ENCODE data around the gene FAM184B.
A peak's percentile ranks its signal among the peaks of the same experiment; 100 is the strongest.

FAM184B gene

GRCh38 chr4:17781300-17782287 is at the start of gene FAM184B:
Gene FAM184B, minus strand, starts transcription at chr4:17781621. Its CDS starts 322 bp downstream, at chr4:17781299.
- DNase-seq = no peak

DNA sequence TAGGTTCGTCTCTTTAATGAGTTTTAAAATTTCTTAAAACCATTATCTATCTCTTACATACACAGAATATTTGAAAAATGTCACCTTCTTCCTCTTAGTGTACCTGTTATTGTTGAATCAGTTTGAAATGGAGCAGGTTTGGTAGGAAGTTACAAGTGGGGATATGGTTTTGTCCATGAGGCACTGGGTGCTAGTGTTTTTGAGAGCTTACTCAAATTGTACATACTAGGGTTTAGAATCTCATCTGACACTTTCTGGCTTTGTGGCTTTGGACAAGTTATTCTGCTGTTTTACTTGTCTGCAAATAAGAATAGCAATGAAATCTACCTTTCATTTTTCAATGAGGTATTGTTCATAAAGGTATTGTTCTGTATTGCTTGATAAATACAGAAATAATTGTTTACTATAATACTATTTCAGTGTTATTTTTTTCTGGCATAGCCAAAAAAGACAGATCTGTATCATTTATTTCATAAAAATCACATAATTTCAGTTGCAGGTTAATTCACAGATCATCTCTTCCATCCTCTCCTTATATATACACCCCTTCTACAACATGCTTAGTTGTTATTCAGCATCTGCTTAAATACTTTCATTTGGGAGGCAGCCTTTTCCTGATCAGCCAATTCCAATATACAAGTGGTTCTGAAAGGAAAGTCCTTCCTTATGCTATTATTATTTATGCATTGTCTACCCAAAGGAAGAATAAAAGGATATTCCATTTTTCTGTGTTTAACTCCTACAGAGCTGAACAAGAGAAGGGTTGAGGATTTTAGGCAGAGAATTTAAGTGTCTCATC is 42.6 kb upstream of the FAM184B start:
- DNase-seq = no peak

DNA sequence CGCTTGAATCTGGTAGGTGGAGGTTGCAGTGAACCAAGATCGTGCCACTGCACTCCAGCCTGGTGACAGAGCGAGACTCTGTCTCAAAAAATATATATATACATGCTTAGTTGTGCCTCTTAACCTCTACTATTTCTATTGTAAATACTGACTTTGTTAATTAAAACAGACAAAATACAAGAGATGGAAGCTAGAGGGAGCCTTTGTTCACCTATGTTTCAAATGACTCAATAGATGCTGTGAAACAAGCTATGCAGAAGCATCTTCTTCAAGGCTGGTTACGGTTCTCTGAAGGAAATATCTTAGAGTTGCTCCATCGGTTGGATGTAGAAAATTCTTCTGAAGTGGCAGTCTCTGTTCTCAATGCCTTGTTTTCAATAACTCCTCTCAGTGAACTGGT is 35.6 kb upstream of the FAM184B start:
- peak; percentile 46 to 78 for DNase-seq

DNA sequence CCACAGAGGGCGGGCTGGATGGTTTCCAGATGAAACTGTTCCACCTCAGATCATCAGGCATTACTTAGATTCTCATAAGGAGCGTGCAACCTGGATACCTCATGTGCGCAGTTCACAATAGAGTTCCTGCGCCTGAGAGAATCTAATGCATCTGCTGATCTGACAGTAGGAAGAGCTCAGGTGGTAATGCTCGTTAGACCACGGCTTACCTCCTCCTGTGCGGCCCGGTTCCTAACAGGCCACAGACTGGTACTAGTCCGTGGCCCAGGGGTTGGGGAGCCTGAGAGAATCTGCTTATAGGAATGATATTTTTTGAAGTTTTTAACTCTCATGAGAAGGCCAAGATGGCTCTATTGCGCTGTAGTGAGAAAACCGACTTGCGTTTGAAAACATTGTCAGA is 34.7 kb upstream of the FAM184B start:
- no peak for DNase-seq

- DNase-seq = no peak
Observed at GRCh38 chr4:17814140-17814539, 32.7 kb upstream of the FAM184B start.

DNA sequence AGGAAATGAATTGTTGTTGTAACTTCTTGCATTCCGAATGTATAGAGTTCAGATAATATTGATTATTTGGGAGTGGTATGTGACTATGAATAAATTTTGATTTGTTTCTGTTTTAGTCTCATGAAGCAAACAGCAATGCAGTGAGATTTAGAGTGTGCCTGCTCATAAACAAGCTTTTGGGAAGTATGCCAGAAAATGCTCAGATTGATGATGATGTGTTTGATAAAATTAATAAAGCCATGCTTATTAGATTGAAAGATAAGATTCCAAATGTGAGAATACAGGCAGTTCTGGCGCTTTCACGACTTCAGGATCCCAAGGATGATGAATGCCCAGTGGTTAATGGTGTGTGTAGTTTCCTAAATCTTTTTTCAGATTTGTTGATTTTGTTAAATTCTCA is 31.4 kb upstream of the FAM184B start:
- no peak for DNase-seq

DNA sequence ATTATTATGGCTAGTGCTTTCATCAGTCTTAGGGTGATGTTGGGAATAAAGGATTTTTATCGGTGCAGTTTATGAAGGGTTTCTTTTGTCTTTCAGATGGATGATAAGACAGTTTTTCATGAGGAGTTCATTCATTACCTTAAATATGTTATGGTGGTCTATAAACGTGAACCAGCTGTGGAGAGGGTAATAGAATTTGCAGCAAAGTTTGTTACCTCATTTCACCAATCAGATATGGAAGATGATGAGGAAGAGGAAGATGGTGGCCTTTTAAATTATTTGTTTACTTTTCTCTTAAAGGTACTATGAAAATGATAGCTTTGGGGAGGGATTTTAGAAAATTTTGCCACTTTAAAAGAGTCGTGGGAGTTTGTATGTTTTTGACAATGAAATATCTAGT is 30.7 kb upstream of the FAM184B start:
- peak in 1 of 2 experiments; percentile 9 for DNase-seq

DNA sequence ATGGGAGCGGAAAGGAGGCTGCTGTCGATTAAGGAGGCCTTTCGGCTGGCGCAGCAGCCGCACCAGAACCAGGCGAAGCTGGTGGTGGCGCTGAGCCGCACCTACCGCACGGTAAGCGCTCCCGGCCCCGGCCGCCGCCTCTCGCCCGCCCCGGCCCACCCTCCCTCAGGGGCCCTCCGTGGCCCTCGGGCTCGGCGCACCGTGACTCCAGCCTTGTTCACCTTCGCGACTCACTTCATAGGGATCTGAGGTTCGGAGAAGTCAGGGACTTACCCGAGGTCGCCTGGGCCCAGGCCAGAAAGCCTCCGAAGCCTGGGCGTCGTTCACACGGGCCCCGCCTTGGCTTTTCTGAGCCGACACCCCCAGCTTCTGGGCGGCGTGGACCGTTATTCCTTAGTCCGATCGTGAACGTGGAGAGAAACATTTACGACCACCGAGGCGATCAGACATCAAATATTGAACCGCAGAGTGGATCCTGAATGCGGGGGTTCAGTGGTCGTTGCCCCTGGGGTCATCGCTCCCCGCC is 29.7 kb upstream of the FAM184B start:
- DNase-seq = no peak

GRCh38 chr4:17810260-17811077 is 29.0 kb upstream of the FAM184B start, which contains the start of the genes DCAF16 and NCAPG:
Gene DCAF16, minus strand, starts transcription at chr4:17810757. Its CDS starts 6,616 bp downstream, at chr4:17804141.
Gene NCAPG, plus strand, starts transcription at chr4:17810979. Its CDS starts 99 bp downstream, at chr4:17811078.
- peak; percentile 96 for DNase-seq

DNA sequence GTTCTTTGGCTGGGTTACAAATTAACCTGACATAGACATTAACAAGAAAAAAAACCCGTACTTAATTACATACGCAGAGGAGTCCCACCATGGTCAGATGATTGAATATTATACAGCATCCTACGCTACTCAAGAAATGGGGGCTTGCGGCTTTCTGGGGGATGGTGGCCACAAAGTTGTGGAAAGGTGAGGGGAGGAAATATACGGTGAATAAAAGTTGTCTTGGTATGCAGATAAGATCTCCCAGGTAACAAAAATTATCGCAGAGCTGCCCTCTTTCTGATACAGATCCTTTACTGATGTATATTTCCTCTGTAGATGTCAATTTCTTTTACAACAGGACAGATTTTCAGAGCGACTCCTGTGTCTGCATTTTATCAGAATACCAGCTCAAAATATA is 28.2 kb upstream of the FAM184B start:
- no peak for DNase-seq

DNA sequence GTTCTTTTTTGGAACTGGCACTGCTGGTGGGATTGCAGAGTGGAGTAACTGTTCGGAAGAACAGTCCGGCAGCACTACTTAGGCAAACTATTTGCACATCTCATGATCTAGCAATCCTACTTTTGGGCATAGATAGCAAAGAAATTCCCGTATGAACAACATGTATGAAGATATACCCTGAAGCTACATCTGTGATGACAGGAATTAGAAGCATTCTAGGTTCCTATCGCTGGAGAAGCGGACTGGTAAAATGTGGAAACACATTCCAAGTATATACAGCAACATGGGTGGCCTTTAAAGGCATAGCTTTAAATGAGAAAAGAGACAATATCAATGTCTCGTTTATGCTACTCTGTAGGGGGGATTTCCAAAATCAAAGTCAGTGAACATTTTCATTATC is 26.0 kb upstream of the FAM184B start:
- DNase-seq = no peak

GRCh38 chr4:17805580-17806155 is 24.2 kb upstream of the FAM184B start:
- DNase-seq = no peak

DNA sequence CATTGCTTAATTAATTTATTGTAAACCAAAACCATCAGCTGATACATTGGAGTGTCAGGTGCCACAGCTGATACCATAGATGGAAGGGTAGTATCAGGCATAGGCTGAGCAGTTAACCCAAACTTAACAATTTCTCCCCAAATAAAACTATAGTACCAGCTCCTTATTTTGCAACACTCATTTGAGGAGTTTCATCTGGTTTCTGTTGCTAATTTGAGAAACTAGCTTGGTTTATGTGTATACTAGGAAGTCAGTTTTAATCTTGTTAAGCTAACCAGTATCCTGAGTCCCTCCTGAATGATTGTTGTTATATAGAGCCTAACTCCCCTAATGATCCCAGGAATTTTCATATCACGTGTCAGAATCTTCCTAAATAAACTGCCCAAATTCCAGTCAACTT is 16.4 kb upstream of the FAM184B start:
- DNase-seq = no peak

- DNase-seq = no peak
Observed at GRCh38 chr4:17794730-17795129, 13.3 kb upstream of the FAM184B start.

GRCh38 chr4:17788956-17789355 is 7.5 kb upstream of the FAM184B start:
- no peak for DNase-seq

- no peak for DNase-seq
Observed at GRCh38 chr4:17787315-17787714, 5.9 kb upstream of the FAM184B start.

GRCh38 chr4:17786567-17786966 is 5.1 kb upstream of the FAM184B start:
- DNase-seq = no peak

DNA sequence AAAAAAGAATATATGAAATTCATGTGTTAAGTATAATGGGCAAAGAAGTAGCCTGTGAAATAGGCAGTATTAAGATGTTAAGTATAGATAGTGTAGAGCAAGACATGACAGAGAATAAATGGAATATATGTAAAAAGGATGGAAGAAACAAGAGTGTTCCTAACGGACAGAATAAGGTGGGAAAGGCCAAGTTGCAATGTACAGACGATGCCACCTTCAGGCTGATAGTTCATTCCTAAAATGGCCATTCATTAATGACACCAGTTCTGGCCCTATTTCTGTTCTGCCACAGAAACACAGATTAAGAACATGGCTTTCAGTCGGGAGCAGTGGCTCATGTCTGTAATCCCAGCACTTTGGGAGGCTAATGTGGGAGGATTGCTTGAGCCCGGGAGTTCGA is 4.4 kb upstream of the FAM184B start:
- no peak for DNase-seq

GRCh38 chr4:17780501-17781299 is 721 bp downstream of the FAM184B start:
- DNase-seq = no peak

- DNase-seq = no peak
Observed at GRCh38 chr4:17778431-17778830, 3.0 kb downstream of the FAM184B start.

GRCh38 chr4:17773135-17773698 is 8.2 kb downstream of the FAM184B start:
- DNase-seq = no peak

All from AML-193 (cell line).